Cardiac muscle cell (in vitro differentiated cells and primary cell): ENCODE results near the gene ZNF473. TPM values are rescaled to one million over a fixed set of nuclear protein-coding genes. Genes with fewer than 3 reads are reported as not detected.

Experiments
- DNase-seq, 2 donors: peaks; one replicate each; pipeline versions ENCODE4 v3.0.0 to v3.0.0-alpha.2; 2010 to 2017; ENCODE audit warnings: low read depth in 1 of 2, low spot score in 1 of 2
- H3K27ac ChIP-seq: fragments of 200-600 bp; sonication (generic); 2 replicates; pipeline ENCODE4 v1.5.1; 2016
- H3K27me3 ChIP-seq: fragments of 200-600 bp; sonication (generic); 2 replicates; pipeline ENCODE4 v1.6.0; 2016; ENCODE audit warnings: control low read depth
- H3K36me3 ChIP-seq: fragments of 200-600 bp; sonication (generic); 2 replicates; pipeline ENCODE4 v1.5.1; 2016; ENCODE audit warnings: control low read depth
- H3K4me1 ChIP-seq: fragments of 200-600 bp; sonication (generic); 2 replicates; pipeline ENCODE4 v1.8.1; 2017; ENCODE audit warnings: low read depth, mild to moderate bottlenecking, mixed run types
- H3K4me3 ChIP-seq: fragments of 200-600 bp; sonication (generic); 2 replicates; pipeline ENCODE4 v1.5.1; 2016; ENCODE audit warnings: mild to moderate bottlenecking
- H3K9me3 ChIP-seq: fragments of 200-600 bp; sonication (generic); 2 replicates; pipeline ENCODE4 v1.5.1; 2017; ENCODE audit warnings: low read depth, mild to moderate bottlenecking, control low read depth
- CTCF ChIP-seq: IDR thresholded peaks from 2 replicates; pipeline ENCODE4 v1.5.1; 2012; ENCODE audit warnings: low read depth, mild to moderate bottlenecking, low read length
- polyA plus RNA-seq: library from polyadenylated mRNA; unstranded; fragments of >200 nt; fragmentation: Nextera tagmentation; extraction: Ambion mirVana; gene quantifications from 2 replicates; pipeline ENCODE4 v1.2.1, GENCODE V29; 2016
- total RNA-seq: library from RNA; depleted of rRNA; stranded (reverse); fragments of >200 nt; gene quantifications from 2 replicates; pipeline ENCODE4 v1.2.3, GENCODE V29; 2016

The ZNF473 gene
- total and polyA plus RNA-seq, 2 experiments from 2014 or later, result 5.3 to 6.5 TPM

GRCh38 chr19:50016225-50016807, 9.5 kb upstream of the ZNF473 start:
- H3K27ac ChIP-seq, result no peak overlapping the region
- no peaks in the 10 kb centered on the region for H3K9me3 ChIP-seq
- no peaks in the 10 kb centered on the region for H3K4me1 ChIP-seq
- no peak overlapping the region for H3K4me3 ChIP-seq
- H3K36me3 ChIP-seq, result peaks cover 29% of the 10 kb centered on the region
- DNase-seq, result no peak
- no peak for TF ChIP-seq CTCF
- no peaks in the 10 kb centered on the region for H3K27me3 ChIP-seq

- Histone ChIP-seq H3K27me3 (no peaks in the 10 kb centered on the region), H3K27ac (no peak overlapping the region), H3K4me1 (no peaks in the 10 kb centered on the region), H3K36me3 (peaks cover 17% of the 10 kb centered on the region), H3K9me3 (no peaks in the 10 kb centered on the region), H3K4me3 (no peak overlapping the region)
- TF ChIP-seq CTCF, result no peak
- no peak for DNase-seq
Measured at GRCh38 chr19:50020481-50020880, 5.3 kb upstream of the ZNF473 start.

GRCh38 chr19:50022823-50023222, 3.0 kb upstream of the ZNF473 start:
- no peaks in the 10 kb centered on the region for H3K4me1 ChIP-seq
- no peak for DNase-seq
- peaks cover 7% of the 10 kb centered on the region for H3K36me3 ChIP-seq
- H3K27me3 ChIP-seq, result no peaks in the 10 kb centered on the region
- no peak overlapping the region for H3K27ac ChIP-seq
- no peaks in the 10 kb centered on the region for H3K9me3 ChIP-seq
- no peak for TF ChIP-seq CTCF
- no peak overlapping the region for H3K4me3 ChIP-seq

- Histone ChIP-seq H3K36me3 (no peaks in the 10 kb centered on the region), H3K9me3 (no peaks in the 10 kb centered on the region), H3K4me1 (no peaks in the 10 kb centered on the region), H3K4me3 (peak overlapping the region; percentile 72), H3K27me3 (no peaks in the 10 kb centered on the region), H3K27ac (peak overlapping the region; percentile 46)
- DNase-seq, result no peak
- no peak for TF ChIP-seq CTCF
Measured at GRCh38 chr19:50024719-50025021, 1.1 kb upstream of the ZNF473 start.

GRCh38 chr19:50025022-50025793, 597 bp upstream of the ZNF473 start, which contains the start of gene VRK3:
Gene VRK3 (minus strand): TSS chr19:50025372. CDS start chr19:50016162, 9,210 bp downstream.
- H3K4me1 ChIP-seq, result no peaks in the 10 kb centered on the region

More at GRCh38 chr19:50025022-50025793, 597 bp upstream of the ZNF473 start, which contains the start of gene VRK3:
- Histone ChIP-seq H3K4me3 (peak within 1 kb of the TSS; percentile 72), H3K9me3 (no peaks in the 10 kb centered on the region), H3K27me3 (no peaks in the 10 kb centered on the region), H3K27ac (peak within 1 kb of the TSS; percentile 46), H3K36me3 (no peaks in the 10 kb centered on the region)
- DNase-seq, result peak; percentile 100
- TF ChIP-seq CTCF, result peak; percentile 18
